HS-5 (cell line): Measurements from ENCODE around the gene SNX18.
A peak's percentile ranks its signal among the peaks of the same experiment; 100 is the strongest.
"Not testable (repeated sequence)": the region's sequence is repeated elsewhere in the genome, so short reads cannot be mapped to it uniquely, and the experiment has no call there.

ENCODE experiments used
- DNase-seq: peaks from one replicate; pipeline ENCODE4 v3.0.0-alpha.2; 2012; ENCODE audit warnings: low read depth

Gene SNX18, protein sequence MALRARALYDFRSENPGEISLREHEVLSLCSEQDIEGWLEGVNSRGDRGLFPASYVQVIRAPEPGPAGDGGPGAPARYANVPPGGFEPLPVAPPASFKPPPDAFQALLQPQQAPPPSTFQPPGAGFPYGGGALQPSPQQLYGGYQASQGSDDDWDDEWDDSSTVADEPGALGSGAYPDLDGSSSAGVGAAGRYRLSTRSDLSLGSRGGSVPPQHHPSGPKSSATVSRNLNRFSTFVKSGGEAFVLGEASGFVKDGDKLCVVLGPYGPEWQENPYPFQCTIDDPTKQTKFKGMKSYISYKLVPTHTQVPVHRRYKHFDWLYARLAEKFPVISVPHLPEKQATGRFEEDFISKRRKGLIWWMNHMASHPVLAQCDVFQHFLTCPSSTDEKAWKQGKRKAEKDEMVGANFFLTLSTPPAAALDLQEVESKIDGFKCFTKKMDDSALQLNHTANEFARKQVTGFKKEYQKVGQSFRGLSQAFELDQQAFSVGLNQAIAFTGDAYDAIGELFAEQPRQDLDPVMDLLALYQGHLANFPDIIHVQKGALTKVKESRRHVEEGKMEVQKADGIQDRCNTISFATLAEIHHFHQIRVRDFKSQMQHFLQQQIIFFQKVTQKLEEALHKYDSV

DNA sequence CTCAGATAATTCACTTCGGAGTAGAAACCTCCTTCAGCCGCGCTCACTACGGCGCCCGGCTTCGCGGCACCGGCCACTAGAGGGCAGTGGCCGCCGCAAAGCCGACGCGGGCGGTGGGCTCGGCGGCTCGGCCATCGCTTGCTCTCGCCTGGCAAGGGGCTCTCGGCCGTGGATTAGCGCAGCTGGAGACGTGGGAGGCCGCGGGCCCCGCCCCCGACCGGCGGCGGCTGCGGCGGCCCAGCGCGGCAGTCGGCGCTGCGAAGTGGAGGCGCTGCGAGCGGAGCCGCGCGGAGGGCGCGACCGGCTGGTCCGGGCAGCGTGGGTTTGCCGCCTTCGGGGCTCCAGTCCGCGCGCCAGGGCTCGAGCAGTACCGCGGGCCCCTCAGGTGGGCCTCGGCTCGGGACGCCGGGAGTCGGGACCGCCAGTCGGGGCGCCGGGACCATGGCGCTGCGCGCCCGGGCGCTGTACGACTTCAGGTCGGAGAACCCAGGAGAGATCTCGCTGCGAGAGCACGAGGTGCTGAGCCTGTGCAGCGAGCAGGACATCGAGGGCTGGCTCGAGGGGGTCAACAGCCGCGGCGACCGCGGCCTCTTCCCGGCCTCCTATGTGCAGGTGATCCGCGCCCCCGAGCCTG, at the start of gene SNX18:
Gene SNX18, plus strand, starts transcription at position 248 of the 634 bp plus-strand sequence. Its CDS starts 194 bp downstream, at position 442.
- DNase-seq: peak; percentile 48

DNA sequence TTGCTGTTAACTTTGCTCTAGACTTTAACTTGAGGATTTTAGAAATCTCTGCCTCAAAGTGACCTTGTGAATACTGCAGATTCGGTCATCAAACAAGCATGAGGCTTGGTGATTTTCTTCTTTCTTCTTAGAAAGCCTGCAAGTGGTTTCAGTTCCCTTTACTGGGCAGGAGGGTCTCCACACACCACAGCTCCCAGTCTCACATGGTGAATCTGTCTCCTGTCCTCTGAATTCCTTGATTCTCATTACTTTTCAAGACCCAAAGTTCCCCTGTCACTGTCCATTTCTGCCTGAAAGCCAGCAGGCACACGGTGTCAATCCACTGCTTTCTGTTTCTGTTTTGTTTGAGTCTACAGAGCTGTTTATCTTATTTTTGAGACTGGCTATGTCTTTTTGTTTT, 47.9 kb upstream of the SNX18 start:
- DNase-seq: no peak

DNA sequence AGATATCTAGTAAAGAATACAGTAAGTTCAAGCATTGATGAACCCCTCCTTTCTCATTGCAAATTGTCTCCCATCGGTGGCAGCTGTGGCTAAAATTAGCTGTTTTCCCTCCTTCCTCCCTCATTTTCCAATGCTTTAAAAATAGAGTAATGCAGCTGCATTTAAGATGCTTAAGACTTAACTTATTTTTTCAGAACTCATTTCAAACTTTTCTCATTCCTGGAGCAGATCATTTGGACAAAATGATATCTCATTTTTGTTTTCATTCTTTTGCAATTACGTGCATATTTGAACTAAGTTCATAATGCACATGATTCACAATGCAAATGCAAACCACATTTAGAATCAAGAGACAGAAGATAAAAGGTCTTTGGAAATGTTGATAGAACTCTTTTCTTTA, 47.4 kb upstream of the SNX18 start:
- DNase-seq: peak; percentile 56

DNA sequence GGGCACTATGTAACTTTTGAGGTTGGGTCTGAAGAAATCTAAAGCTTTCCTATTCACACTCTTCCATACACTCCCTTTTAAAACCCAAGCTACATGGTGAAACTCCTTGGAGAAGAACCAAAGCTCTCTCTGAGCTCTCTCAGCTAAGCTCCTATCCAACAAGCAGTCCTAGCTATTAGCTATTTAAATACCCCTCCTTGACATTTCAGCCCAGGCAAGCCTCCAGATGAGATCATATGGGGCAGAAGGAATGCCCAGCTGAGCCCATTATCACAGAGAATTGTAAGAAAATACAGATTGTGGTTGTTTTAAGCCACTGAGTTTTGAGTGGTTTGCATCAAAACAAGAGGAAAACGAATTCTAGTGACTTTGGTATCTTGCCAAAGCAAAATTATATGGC, 46.9 kb upstream of the SNX18 start:
- peak; percentile 33 for DNase-seq

DNA sequence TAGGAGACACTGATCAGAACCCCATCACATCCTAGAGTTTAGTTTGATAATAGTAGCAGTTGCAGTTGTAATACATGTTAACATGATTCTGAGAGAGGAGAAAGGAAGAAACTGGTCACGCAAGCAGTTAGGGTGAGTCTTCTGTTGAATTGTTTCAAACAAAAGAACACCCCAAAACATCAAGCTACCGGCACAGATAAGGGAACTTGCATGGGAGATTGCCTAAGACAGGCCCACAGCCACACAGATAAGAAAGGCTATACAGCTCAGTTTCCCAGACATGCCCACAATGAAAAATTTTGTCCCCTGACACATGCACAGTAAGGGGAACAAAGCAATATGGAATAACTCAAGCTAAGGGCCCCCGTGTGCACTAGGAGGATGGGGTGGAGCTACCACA, 46.2 kb upstream of the SNX18 start:
- DNase-seq: no peak

DNA sequence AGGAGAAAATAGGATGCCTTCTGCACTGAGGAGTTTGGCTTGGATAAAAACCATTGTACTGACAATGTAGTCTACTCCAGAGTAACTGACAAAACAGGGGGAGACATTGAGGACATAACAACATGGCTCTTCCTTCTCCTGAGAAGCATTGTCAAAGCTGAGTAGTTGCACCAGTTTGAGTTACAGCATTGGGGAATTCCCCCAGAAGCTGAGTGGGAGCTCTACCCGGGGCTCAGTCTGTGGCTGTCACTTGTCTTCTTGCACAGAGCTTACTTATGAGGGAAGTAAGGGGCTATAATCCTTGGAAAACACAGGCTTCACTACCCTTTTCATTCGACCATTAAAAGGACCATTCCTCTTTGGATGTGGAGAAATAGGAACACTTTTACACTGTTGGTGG, 40.9 kb upstream of the SNX18 start:
- no peak for DNase-seq

DNA sequence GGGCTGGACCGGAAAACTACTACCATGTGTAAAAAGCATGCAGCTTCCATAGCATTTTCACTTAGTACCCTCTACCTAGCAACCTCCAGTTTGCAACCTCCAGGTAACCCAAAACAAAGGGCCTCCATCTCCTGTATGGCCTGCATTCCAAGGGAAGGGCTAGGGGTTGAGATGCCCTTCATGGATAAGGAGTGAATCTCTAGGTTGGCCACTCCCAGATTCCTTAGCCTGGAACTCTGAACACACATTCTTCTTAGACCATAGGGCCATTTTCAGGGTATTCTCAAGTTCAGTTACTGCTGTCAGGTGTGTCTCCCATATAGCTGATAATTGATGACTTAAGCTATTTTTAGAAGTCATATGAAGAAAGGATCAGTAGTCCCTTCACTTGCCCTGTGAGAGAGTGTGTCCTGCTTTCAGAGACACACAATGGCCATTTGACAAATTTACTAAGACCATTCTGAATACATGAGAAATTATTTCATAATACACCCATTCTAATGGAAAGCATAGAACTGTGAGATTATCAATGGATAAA, 39.5 kb upstream of the SNX18 start:
- DNase-seq: no peak

DNA sequence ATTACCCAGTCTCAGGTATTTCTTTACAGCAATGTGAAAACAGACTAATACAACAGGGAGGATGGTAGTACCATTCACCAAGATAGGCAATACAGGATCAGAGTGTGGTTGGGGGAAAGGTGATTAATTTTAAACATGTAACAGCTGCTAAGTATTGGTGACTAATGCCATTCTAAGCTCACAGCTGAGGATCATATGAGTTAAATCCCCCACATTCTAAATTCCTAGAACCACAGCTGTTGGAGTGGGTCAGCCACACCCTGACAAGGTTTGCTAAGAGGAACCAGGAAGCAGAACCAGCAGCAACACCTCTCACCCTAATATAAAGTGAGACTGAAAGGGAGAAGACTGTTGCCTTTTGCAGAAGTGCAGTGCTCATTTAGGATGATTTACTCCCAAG, 37.3 kb upstream of the SNX18 start:
- no peak for DNase-seq

DNA sequence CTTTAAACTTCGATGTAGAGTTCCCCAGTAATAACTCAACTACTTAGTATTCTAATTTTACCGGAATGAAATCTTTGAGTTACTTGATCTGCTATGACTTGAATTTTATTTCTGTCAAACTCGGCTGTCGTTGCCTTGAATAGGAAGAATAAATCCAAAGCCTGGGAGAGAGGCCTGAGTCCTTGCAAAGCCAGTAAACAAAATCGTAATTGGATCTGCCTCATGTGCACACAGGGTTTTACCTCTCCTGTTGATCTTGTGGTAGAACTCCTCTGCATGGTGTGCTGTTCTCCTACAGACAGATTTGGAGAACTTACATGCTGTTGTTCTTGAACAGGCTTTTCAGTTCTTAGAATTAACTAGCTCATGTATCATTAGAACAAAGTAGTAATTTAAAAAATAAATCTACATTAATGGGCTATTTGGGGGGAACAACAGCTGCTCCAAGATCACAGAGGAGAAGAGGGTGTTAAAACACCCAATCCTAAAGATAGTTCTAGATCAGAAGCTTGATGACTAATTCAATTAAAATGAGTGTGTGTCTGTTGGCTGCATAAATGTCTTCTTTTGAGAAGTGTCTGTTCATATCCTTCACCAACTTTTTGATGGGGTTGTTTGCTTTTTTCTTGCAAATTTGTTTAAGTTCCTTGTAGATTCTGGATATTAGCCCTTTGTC, 33.2 kb upstream of the SNX18 start:
- DNase-seq: no peak

DNA sequence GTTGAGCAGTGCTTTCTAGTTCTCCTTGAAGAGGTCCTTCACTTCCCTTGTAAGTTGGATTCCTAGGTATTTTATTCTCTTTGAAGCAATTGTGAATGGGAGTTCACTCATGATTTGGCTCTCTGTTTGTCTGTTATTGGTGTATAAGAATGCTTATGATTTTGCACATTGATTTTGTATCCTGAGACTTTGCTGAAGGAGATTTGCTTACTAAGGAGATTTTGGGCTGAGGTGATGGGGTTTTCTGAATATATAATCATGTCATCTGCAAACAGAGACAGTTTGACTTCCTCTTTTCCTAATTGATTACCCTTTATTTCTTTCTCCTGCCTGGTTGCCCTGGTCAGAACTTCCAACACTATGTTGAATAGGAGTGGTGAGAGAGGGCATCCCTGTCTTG, 31.9 kb upstream of the SNX18 start:
- not testable (repeated sequence) for DNase-seq

DNA sequence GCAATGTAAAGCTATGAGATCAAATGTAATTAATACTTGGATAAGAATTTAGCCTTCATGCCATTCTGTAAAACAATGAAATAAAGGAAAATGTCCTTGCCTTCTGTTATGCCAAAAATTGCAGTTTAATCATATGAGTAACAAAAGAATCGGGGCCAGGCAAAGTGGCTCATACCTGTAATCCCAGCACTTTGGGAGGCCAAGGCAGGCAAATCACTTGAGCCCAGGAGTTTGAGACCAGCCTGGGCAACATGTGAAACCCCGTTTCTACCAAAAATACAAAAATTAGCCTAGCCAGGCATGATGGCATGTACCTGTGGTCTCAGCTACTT, 27.9 kb upstream of the SNX18 start:
- DNase-seq: not testable (repeated sequence)

DNA sequence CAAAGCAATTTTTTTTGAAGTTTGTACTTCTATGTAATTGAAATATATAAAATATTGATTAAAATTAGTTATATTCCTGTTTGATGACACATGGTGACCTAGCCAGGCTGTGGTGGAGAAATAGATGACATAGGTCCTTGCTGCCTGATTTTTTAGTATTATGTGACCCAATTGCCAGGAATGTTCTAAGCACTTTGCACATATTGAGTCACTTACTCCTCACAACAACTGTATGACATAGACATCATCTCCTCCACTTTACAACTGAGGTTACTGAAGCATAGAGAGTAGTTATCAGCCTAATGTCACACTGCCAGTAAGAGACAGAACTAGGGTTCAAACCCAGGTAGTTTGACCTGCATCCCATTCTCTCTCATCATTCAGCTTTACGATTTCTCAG, 26.2 kb upstream of the SNX18 start:
- DNase-seq: no peak

DNA sequence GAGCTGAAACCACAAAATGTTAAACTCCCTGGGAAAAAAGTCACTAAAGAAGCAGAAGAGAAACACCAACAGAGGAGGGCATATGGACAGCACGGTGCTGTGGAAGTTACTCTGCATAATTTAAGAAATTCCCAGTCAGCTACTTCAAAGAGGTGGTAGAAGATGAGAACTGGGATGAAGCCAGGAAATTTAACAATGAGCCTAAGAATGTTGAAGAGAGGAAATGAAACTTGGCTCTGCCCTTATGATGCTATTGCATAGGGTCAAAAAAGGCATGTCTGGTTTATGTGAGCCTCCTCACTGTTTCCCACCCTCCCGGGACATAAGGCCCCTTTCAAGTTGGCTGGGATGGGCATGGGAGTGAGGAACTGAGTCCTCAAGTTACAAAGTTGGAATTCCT, 25.4 kb upstream of the SNX18 start:
- DNase-seq: no peak

DNA sequence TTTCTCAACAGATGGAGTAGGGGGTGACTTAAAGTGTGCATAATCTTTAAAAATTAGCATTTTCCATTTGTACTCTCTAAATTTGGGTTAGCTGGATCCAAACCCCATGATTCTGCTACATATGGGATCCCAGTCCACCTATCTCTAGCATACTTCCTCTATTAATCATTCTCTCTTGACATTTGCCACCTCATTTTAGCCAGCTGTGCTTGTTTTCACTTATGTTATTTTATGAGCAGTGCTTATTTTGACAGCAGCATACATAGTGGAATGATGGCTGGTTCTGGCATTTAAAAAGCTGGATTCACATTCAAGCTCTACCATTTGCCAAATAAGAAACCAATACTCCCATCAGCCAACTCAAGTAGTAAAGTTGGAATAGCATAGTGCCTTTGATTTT, 22.5 kb upstream of the SNX18 start:
- no peak for DNase-seq

DNA sequence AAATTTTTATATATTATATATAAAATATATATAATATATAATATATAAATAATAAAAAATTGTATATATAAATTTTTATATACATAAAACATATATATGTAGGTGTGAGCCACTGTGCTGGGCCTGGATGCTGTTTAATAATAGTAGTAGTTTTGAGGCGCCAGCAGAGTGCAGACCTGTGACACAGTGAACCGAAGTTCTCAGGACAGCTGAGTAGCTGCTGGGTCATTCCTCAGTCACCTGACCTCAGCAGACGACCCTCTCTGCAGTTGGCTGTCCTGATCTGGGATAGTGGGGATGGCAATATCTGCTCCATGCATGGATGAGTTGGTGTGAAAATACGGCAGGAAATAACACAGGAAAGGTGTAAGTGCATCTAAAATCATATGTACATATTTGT, 3.3 kb upstream of the SNX18 start:
- no peak for DNase-seq

DNA sequence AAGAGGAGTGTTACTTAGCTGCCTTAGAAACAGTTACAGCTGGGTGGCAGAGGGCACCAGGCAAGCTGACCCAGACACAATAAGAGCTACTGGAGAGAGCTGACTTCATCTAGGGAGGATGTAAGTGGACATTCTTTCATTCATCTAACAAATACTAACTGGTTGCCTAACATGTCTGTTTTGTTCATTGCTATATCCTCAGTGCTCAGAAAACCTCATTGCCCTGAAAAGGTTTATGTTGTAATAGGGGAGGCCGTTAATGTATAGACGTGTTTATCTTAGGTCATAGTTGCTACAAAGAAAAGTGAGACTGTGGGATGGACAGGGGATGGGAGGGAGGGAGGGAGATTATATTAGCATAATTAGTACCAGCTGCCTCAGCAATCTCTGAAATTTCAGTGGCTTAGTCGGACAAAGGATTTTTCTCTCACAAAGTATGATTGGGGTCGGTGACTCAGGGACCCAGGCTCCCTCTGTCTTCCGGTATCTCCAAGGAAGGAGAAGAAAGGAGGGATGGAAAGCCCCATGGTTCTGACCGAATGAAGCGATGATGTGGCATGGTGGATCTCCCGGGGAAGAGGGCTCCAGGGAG, 2.6 kb upstream of the SNX18 start:
- DNase-seq: peak; percentile 83

DNA sequence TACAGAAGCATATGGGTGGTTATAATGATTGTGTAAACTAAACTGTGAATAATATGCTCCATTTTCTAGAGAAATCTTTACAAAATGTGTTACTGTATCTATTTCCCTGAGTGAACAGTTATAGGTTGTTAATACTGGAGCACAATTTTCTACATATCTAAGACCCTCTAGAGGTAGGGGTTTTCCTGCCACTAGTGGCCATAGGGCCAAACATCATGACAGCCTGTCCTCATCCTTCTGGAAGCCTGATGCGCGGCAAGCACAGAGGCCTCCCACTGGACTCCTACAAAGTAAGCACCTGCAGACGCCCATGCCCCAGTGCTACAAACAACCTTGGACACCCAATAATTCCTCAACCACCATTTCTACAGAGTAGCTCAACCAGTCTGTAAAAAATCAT, 1.9 kb upstream of the SNX18 start:
- DNase-seq: no peak

DNA sequence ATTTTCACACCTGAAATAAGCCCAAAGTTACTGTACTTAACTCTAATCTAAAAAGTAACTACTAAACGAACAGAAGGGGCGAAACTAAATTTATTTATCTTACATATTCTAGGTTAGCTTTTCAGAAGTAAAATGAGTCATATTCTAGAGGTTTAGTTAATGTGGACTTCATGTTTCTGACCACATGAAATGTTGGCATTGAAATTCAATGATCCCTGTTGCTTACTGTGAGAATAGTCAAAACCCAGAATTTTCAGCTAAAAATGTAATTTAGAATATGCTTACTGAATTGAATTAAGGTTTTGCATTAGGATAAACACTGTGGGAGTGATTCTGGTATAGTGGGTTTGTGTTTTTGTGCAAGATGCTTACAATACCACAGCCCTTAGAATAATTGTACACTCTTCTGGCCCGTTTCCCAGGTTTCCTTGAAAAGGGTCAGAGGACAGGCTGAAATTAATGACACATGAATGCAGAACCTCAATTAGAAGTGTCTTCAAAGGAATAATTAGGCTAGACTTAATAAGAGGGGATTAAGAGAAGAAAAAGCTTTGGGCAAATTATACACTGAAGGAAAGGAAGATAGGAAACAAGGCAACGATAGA, 1.4 kb upstream of the SNX18 start:
- no peak for DNase-seq

DNA sequence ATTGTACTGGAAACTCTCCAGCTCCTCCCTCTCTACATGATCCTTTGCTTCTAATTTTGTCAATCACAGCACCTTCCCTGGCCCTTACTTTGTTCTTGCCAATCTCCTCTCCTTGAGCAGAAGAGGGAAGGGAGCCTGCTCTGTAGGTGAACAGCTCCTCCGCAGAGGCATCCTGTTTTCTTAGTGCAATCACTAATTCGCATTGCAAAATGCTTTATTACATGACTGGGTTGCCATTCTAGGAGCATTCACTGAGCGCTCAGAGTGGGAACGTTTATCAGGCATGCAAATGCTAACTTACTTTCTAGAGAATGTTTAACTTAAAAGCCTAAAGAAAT, 416 bp upstream of the SNX18 start:
- no peak for DNase-seq

DNA sequence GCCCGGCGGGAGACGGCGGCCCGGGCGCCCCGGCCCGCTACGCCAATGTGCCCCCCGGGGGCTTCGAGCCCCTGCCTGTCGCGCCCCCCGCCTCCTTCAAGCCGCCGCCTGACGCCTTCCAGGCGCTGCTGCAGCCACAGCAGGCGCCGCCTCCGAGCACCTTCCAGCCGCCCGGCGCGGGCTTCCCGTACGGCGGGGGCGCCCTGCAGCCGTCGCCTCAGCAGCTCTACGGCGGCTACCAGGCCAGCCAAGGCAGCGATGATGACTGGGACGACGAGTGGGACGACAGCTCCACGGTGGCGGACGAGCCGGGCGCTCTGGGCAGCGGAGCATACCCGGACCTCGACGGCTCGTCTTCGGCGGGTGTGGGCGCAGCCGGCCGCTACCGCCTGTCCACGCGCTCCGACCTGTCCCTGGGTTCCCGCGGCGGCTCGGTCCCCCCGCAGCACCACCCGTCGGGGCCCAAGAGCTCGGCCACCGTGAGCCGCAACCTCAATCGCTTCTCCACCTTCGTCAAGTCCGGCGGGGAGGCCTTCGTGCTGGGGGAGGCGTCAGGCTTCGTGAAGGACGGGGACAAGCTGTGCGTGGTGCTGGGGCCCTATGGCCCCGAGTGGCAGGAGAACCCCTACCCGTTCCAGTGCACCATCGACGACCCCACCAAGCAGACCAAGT, 723 bp downstream of the SNX18 start:
- DNase-seq: no peak

DNA sequence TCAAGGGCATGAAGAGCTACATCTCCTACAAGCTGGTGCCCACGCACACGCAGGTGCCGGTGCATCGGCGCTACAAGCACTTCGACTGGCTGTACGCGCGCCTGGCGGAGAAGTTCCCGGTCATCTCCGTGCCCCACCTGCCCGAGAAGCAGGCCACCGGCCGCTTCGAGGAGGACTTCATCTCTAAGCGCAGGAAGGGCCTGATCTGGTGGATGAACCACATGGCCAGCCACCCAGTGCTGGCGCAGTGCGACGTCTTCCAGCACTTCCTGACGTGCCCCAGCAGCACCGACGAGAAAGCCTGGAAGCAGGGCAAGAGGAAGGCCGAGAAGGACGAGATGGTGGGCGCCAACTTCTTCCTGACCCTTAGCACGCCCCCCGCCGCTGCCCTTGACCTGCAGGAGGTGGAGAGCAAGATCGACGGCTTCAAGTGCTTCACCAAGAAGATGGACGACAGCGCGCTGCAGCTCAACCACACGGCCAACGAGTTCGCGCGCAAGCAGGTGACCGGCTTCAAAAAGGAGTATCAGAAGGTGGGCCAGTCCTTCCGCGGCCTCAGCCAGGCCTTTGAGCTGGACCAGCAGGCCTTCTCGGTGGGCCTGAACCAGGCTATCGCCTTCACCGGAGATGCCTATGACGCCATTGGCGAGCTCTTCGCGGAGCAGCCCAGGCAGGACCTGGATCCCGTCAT, 1.4 kb downstream of the SNX18 start:
- no peak for DNase-seq
